ENCODE measurements around the gene METTL8.

The METTL8 gene

DNA sequence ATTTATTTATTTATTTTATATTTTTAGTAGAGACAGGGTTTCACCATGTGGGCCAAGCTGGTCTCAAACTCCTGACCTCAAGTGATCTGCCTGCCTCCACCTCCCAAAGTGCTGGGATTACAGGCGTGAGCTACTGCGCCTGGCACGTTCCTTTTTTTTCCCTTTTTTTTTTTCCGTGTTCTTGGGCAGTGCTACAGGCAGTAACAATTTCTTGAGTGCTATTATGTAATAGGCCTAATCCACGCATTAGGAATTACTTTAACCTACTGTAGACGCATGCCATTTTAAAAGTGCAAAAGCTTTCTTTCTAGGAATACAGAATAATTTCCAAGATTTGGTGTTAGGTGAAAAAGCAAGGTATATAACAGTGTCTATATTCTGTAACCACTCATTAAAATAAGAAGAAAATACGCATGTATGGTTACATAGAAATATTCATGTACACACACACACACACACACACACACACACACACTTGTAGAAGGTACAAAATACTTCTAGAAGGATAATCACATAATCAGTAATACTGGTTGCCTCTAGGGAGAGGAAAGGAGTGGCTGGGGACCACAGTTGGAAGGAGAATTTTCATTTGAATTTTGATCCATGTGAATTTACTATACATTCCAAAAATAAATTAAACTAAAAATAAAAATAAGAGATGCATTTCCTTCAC, 92.3 kb downstream of the METTL8 start:
- no peak for TF ChIP-seq POU2F2 (IDR thresholded peaks at IDR 0.05; ENCODE audit: low read depth, low read length)
- no peak for TF ChIP-seq POLR2AphosphoS5 (IDR thresholded peaks at IDR 0.05; ENCODE audit: low read depth, low read length)
- no peak for TF ChIP-seq PAX5 (IDR thresholded peaks at IDR 0.05; ENCODE audit: insufficient read depth, low read length, severe bottlenecking)
- TF ChIP-seq POLR2A (IDR thresholded peaks at IDR 0.05; ENCODE audit: low read depth, low read length) = no peak
- TF ChIP-seq SPI1 (IDR thresholded peaks at IDR 0.05; ENCODE audit: low read depth, low read length) = no peak
- no peak for TF ChIP-seq TAF1 (IDR thresholded peaks at IDR 0.05; ENCODE audit: low read depth, low read length)
- no peak for DNase-seq (ENCODE audit: insufficient read length, low spot score)
- no peak for FAIRE-seq

DNA sequence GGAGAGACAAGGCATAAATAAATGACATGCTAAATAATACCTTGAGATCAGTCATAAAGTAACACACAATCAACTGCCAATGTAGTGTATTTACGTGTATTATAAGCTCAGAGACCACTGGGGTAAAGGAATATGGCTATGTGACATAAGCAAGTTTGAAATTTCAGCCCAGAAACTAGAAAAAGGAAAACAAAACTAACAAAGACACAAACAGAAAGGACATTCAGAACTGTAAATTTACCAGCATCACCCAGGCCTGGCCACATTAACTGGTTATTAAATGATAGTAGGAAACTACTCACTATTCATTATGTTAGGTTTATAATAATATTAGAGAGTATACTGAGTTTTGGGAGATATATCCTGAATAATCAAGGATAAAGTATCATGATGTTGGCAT, 98.8 kb downstream of the METTL8 start:
- DNase-seq (ENCODE audit: insufficient read length, low spot score) (no peak), FAIRE-seq (no peak)
- TF ChIP-seq POLR2A (IDR thresholded peaks at IDR 0.05; ENCODE audit: low read depth, low read length) (no peak), POU2F2 (IDR thresholded peaks at IDR 0.05; ENCODE audit: low read depth, low read length) (no peak), PAX5 (IDR thresholded peaks at IDR 0.05; ENCODE audit: insufficient read depth, low read length, severe bottlenecking) (no peak), POLR2AphosphoS5 (IDR thresholded peaks at IDR 0.05; ENCODE audit: low read depth, low read length) (no peak), TAF1 (IDR thresholded peaks at IDR 0.05; ENCODE audit: low read depth, low read length) (no peak)

DNA sequence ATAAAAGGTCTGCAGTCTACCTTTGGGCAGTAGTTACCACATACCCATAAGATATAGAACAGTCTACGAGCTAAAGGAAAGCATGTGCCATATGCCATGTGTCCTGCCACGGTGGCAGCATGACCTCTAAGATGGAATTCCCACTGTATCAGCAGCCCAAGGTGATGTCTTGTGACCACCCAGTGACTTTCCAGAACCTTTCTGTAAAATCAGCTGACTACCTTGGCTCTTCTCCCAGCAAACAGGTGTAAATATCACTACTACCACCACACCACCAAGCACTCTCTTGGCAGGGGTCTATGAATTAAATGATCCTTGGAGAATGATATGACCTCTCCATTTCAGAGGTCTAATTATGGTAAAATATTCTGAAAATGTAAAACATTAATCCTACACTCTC, 99.6 kb downstream of the METTL8 start:
- DNase-seq (ENCODE audit: insufficient read length, low spot score) (no peak), FAIRE-seq (peak; percentile 20)
- TF ChIP-seq SPI1 (IDR thresholded peaks at IDR 0.05; ENCODE audit: low read depth, low read length) (no peak), POLR2A (IDR thresholded peaks at IDR 0.05; ENCODE audit: low read depth, low read length) (no peak), PAX5 (IDR thresholded peaks at IDR 0.05; ENCODE audit: insufficient read depth, low read length, severe bottlenecking) (no peak), POU2F2 (IDR thresholded peaks at IDR 0.05; ENCODE audit: low read depth, low read length) (no peak), TAF1 (IDR thresholded peaks at IDR 0.05; ENCODE audit: low read depth, low read length) (no peak), POLR2AphosphoS5 (IDR thresholded peaks at IDR 0.05; ENCODE audit: low read depth, low read length) (no peak)

DNA sequence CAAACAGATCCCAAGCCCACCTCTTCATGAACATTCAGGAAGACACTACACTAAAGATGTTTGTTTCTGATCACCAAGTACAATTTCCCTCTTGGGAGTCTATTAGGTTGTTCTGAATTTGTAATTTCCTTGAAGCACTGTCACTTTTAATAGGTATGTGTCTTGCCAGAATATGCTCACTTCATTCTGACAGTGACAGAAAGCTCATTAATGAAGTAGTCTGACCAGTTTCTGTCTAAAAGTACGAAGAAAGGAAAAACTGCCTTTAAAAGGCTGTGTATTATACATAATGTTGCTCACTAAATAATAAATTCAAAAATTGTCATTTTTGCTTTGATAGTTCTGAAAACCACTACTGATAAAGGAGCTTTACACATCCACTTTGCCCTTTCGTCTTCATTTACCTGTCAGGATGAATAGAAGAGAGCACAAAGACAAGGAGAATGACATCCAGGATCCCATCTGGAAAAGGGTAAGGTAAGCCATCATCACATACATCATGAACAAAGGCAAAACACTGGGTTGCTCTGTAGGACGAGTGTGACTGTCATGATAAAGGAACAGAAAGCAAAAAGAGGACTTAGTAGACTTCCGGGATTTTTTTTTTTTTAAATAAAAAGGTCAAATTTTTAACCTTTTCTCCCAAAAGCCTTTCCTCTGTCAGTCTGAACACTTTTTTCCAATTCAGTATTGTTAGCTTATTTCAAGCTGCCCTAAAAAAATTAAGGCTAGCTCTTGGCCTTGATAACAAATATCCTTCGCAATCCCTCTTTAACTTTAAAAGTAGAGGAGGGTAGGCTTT, 103.4 kb downstream of the METTL8 start:
- no peak for TF ChIP-seq POU2F2 (IDR thresholded peaks at IDR 0.05; ENCODE audit: low read depth, low read length)
- TF ChIP-seq TAF1 (IDR thresholded peaks at IDR 0.05; ENCODE audit: low read depth, low read length) = no peak
- TF ChIP-seq SPI1 (IDR thresholded peaks at IDR 0.05; ENCODE audit: low read depth, low read length) = no peak
- TF ChIP-seq PAX5 (IDR thresholded peaks at IDR 0.05; ENCODE audit: insufficient read depth, low read length, severe bottlenecking) = no peak
- TF ChIP-seq POLR2A (IDR thresholded peaks at IDR 0.05; ENCODE audit: low read depth, low read length) = no peak
- no peak for TF ChIP-seq POLR2AphosphoS5 (IDR thresholded peaks at IDR 0.05; ENCODE audit: low read depth, low read length)
- DNase-seq (ENCODE audit: insufficient read length, low spot score) = no peak
- peak; percentile 13 for FAIRE-seq

DNA sequence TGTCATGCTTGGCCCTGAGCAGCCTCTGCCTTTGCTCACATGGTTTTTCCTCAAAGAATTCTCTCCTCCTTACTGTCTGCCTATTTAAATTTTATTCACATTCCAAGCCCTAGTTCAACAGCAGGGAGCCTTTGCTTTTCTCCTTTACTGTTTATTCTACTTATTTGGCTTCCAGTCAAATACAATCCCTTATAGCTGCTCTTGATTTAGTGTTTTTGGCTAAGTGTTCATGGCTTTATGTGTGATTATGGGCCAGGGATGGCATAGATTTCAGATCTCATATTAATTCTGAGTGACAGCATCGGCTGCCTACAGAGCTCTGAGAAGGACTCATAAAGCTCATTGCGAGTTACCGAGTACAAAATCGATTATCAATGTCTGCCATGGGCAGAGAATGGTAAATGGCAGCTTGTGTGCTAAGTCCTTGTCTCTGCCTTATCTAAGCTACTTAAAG, 106.7 kb downstream of the METTL8 start:
- TF ChIP-seq SPI1 (IDR thresholded peaks at IDR 0.05; ENCODE audit: low read depth, low read length) (no peak), POLR2AphosphoS5 (IDR thresholded peaks at IDR 0.05; ENCODE audit: low read depth, low read length) (no peak), PAX5 (IDR thresholded peaks at IDR 0.05; ENCODE audit: insufficient read depth, low read length, severe bottlenecking) (no peak), POLR2A (IDR thresholded peaks at IDR 0.05; ENCODE audit: low read depth, low read length) (no peak), POU2F2 (IDR thresholded peaks at IDR 0.05; ENCODE audit: low read depth, low read length) (no peak), TAF1 (IDR thresholded peaks at IDR 0.05; ENCODE audit: low read depth, low read length) (no peak)
- FAIRE-seq (peak; percentile 59), DNase-seq (ENCODE audit: insufficient read length, low spot score) (no peak)

DNA sequence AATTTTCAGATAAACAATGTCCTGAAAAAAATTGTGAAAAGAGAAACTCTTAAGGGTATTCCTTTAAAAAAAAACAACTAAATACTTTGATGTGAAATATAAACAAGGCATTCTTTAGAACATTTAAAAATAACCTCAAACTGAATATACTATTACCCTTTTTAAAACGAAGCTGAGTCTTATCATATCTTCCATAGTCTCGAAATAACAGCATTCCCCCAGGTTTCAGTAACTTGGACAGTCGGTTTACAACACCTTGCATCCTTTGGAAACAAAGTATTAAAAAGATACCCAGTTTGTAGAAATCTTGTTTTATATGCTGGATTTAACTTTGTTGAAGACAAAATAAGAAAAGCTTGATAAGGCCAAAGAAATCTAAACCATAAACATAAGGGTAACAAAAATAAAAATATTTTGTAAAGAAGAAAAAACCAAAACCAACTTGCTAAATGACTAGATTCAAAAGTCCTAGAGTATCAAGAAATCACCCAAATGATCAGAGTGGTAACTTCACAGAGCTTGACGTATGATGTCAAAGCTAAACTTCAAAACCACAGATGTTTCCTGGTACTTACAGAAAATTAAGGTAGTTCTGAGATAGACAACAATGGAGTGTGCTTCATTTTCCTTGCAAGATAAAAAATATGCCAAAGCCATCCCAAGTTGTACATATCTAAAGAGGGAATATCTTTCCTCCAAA, 107.8 kb downstream of the METTL8 start:
- FAIRE-seq (peak; percentile 87), DNase-seq (ENCODE audit: insufficient read length, low spot score) (no peak)
- TF ChIP-seq POLR2AphosphoS5 (IDR thresholded peaks at IDR 0.05; ENCODE audit: low read depth, low read length) (0 out of 2 replicates have a peak, but pooled peaks have one; percentile 17), POLR2A (IDR thresholded peaks at IDR 0.05; ENCODE audit: low read depth, low read length) (no peak; the same call in 1 of the 2 replicates)

DNA sequence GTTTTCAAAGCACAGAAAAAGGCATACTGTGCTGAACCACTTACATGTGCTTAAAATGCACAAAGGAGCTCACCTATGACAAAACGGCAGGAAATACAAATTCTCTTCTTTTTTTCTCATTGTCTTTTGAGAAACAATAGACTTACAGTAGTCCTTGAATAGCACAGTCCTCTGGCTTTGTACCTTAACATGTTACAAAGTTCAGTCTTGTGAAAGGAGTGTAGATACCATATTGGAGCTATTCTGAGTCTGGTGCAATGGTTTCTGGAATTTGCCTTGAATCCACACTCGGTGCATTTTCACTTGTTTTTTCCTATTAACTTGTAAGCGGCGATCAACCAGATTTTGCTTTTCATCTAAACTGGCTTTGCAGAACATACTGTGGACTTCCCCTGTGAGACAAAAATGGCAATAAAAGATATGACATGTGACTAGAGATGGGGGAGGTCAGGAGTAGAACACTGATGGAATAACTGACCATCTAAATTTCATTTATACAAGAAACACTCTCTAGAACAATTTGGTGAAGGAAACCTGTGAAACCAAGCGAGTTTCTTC, 109.7 kb downstream of the METTL8 start:
- FAIRE-seq = peak; percentile 85
- TF ChIP-seq SPI1 (IDR thresholded peaks at IDR 0.05; ENCODE audit: low read depth, low read length) (no peak), TAF1 (IDR thresholded peaks at IDR 0.05; ENCODE audit: low read depth, low read length) (peak; percentile 29; the same call in 1 of the 2 replicates), POLR2A (IDR thresholded peaks at IDR 0.05; ENCODE audit: low read depth, low read length) (peak; percentile 17; the same call in 1 of the 2 replicates)
- no peak for DNase-seq (ENCODE audit: insufficient read length, low spot score)

DNA sequence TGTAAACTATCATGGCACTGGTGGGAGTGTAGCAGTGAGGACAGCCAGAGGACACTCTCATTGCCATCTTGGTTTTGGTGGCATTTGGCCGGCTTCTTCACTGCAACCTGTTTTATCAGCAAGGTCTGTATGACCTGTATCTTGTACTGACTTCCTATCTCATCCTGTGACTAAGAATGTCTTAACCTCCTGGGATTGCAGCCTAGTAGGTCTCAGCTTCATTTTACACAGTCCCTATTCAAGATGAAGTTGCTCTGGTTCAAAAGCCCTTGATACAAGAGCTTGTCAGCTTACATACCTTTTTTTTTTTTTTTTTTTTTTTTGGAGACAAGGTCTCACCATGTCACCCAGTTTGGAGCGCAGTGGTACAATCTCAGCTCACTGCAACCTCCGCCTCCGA, 110.9 kb downstream of the METTL8 start:
- no peak for DNase-seq (ENCODE audit: insufficient read length, low spot score)
- peak; percentile 73 for FAIRE-seq
- TF ChIP-seq POLR2A (IDR thresholded peaks at IDR 0.05; ENCODE audit: low read depth, low read length) = no peak
- no peak for TF ChIP-seq TAF1 (IDR thresholded peaks at IDR 0.05; ENCODE audit: low read depth, low read length)
- no peak for TF ChIP-seq POU2F2 (IDR thresholded peaks at IDR 0.05; ENCODE audit: low read depth, low read length)

DNA sequence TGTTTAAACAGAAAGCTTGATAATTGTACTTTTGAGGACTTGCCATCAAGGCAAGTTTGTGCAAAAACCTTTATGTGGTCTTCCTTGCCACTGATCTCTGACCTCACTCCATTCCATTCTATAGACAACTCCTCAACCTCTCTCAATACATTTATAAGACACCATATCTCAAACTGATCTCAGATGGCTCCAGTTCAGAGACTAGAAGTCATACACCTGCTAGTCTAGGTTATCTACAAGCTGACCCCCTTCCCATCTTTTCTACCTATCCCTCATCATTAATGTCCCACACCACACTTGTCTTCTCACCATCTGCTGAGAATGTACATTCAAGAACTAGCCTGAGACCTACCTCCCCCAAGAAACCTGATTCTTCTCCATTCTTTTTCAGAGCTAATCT, 113.1 kb downstream of the METTL8 start:
- DNase-seq (ENCODE audit: insufficient read length, low spot score) (no peak), FAIRE-seq (peak; percentile 81)
- TF ChIP-seq POU2F2 (IDR thresholded peaks at IDR 0.05; ENCODE audit: low read depth, low read length) (no peak), PAX5 (IDR thresholded peaks at IDR 0.05; ENCODE audit: insufficient read depth, low read length, severe bottlenecking) (no peak), POLR2AphosphoS5 (IDR thresholded peaks at IDR 0.05; ENCODE audit: low read depth, low read length) (no peak), TAF1 (IDR thresholded peaks at IDR 0.05; ENCODE audit: low read depth, low read length) (no peak), POLR2A (IDR thresholded peaks at IDR 0.05; ENCODE audit: low read depth, low read length) (no peak), SPI1 (IDR thresholded peaks at IDR 0.05; ENCODE audit: low read depth, low read length) (no peak)

Data from GM12891 (cell line).